Measurements from ENCODE around the gene SMCHD1.
"Not testable (repeated sequence)": the region's sequence is repeated elsewhere in the genome, so short reads cannot be mapped to it uniquely, and the experiment has no call there.

Gene SMCHD1

DNA sequence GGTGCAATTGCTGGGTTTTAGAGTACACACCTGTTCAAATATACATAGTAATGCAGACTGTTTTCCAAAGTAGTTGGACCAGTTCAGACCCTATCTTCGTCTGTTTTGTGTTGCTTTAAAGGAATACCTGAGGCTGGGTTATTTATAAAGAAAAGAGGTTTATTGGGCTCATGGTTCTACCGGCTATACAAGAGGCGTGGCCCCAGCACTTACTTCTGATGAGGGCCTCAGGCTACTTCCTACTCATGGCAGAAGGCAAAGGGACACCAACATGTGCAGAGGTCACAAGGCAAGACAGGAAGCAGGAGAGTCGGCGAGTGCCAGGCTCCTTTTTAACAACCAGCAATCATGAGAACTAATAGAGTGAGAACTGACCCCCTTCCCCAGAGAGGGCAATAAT, 169.3 kb downstream of the SMCHD1 start:
- POLR2A ChIA-PET (ENCODE audit: low non-redundant PET): no interaction called here
- CTCF ChIA-PET: no interaction called here
- TF ChIP-seq, protein P1, sequence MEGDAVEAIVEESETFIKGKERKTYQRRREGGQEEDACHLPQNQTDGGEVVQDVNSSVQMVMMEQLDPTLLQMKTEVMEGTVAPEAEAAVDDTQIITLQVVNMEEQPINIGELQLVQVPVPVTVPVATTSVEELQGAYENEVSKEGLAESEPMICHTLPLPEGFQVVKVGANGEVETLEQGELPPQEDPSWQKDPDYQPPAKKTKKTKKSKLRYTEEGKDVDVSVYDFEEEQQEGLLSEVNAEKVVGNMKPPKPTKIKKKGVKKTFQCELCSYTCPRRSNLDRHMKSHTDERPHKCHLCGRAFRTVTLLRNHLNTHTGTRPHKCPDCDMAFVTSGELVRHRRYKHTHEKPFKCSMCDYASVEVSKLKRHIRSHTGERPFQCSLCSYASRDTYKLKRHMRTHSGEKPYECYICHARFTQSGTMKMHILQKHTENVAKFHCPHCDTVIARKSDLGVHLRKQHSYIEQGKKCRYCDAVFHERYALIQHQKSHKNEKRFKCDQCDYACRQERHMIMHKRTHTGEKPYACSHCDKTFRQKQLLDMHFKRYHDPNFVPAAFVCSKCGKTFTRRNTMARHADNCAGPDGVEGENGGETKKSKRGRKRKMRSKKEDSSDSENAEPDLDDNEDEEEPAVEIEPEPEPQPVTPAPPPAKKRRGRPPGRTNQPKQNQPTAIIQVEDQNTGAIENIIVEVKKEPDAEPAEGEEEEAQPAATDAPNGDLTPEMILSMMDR (conservative IDR thresholded peaks at IDR 0.05; ENCODE audit: low read depth): no peak

DNA sequence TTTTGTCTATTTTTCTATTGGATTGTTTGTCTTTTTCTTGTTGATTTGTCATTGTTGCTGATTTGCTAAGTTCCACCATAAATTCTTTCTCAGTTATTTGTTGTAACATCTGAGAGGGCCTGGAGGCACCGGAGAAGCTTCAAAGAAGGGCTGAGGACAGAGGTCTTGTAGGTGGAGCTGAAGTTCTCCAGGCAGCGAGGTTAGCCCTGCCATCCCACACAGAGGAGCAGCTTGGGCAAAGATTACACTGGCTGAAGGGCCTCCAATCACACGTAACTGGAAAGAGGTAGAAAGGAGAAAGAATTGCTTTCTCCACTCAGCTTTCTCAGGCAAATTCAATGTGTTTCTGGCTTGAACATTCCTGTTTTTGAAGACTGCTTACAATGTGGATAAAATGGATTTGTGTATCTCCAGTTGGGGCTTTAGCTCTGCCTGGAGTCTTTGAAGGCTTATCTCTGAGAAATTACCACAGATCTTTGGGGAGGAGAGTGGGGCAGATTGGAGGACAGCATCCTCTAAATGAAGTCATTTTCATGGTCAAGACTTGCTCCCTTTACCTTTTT, 170.2 kb downstream of the SMCHD1 start:
- TF ChIP-seq, protein P1 (conservative IDR thresholded peaks at IDR 0.05; ENCODE audit: low read depth): no peak
- DNase-seq (ENCODE audit: low spot score): no peak
- H3K27ac ChIP-seq: no peak overlapping the region
- ChIA-PET CTCF (interaction anchor here (0.6 kb wide), 1 partner anchor 1864 kb away, joined by 3 read pairs; no protein-coding TSS in a partner anchor), POLR2A (ENCODE audit: low non-redundant PET) (no interaction called here)

More for the DNA sequence above, 169.3 kb downstream of the SMCHD1 start:
- no peak overlapping the region for H3K27ac ChIP-seq
- no peak for DNase-seq (ENCODE audit: low spot score)

DNA sequence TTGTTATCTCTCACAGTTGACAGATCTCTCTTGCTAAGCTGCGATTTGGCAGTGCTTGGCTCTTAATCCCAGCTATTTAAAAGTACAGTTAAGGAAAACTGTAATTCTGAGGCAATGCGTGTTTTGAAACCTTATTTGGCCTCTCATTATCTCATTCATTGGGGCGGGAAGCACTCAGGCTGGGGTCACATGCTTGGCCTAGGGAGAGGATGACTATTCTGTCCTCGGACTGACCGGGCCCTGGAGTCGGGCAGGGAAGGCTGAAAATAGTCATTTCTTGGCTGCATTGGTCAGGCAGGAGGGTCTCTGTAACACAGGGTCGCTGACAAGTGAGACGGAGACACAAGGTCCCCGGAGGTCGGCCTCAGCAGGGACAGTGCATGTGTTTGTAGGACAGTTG, 171.1 kb downstream of the SMCHD1 start:
- DNase-seq (ENCODE audit: low spot score): no peak
- no peak overlapping the region for H3K27ac ChIP-seq
- TF ChIP-seq, protein P1 (conservative IDR thresholded peaks at IDR 0.05; ENCODE audit: low read depth): no peak
- ChIA-PET CTCF (interaction anchor here (0.6 kb wide), 1 partner anchor 29 kb away, joined by 4 read pairs; no protein-coding TSS in a partner anchor), POLR2A (ENCODE audit: low non-redundant PET) (interaction anchor here (0.6 kb wide), 1 partner anchor 11 kb away, joined by 3 read pairs; no protein-coding TSS in a partner anchor)

DNA sequence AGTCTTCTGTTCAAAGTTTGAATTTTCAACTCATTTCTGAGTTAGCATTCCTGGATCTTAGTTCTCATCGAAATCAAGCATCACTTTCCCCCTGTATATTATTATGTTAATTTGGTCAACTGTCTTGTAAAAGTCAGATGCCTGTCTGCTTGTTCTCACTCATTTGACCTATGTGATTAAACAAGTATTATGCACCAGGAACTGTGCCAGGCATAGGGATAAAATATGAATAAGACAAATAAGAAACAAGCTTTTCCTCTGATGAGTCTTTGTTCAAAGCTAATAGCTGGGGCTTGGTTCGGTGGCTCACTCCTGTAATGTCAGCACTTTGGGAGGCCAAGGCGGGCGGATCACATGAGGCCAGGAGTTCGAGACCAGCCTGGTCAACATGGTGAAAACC, 171.5 kb downstream of the SMCHD1 start:
- TF ChIP-seq, protein P1 (conservative IDR thresholded peaks at IDR 0.05; ENCODE audit: low read depth): no peak
- no peak for DNase-seq (ENCODE audit: low spot score)
- ChIA-PET CTCF (no interaction called here), POLR2A (ENCODE audit: low non-redundant PET) (no interaction called here)
- no peak overlapping the region for H3K27ac ChIP-seq

DNA sequence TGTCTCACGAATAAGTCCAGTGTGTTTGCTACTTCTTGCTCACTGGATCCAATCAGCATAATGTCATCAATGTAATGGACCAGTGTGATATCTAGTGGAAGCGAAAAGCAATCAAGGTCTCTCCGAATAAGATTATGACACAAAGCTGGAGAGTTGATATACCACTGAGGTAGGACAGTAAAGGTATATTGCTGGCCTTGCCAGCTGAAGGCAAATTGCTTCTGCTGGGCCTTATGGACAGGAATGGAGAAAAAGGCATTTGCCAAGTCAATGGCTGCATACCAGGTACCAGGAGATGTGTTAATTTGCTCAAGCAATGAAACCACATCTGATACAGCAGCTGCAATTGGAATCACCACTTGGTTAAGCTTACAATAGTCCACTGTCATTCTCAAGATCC, 180.6 kb downstream of the SMCHD1 start:
- CTCF ChIA-PET; POLR2A ChIA-PET (ENCODE audit: low non-redundant PET); H3K27ac ChIP-seq; DNase-seq (ENCODE audit: low spot score): not testable (repeated sequence)

DNA sequence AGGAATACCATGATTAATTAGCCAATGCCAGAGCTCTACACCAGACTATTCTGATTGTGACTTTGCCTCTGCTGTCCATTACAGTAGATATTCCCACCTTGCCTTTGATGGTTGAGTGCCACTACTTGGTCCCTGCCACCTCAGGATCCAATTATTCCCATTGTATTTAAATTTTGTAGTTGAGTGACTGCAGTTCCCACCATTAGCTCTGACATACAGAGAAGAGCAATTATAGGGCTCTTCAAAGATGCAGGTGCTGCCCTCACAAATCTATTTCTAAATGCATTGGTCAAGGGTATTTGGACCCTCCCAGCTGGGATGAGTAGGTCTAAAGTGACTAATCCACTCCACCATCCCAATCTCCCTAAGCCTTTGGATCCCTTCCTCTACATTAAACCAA, 181.8 kb downstream of the SMCHD1 start:
- DNase-seq (ENCODE audit: low spot score); H3K27ac ChIP-seq; POLR2A ChIA-PET (ENCODE audit: low non-redundant PET): not testable (repeated sequence)
- CTCF ChIA-PET: interaction anchor here (0.6 kb wide), 1 partner anchor 400 kb away, joined by 3 read pairs; no protein-coding TSS in a partner anchor

DNA sequence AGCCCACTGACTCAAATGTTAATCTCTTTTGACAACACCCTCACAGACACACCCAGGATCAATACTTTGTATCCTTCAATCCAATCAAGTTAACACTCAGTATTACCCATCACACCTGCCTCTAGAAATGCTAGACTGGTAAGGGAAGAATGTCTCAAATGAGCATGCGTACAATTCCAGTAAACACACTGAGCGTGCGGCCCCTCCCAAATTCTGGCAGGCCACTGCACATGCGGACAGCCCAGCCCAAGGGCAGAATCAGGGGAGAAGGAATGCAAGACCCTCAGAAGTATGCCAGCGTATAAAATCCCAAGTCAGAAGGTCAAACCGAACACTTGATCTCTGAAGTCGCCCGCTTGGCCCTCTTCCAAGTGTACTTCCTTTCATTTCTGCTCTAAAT, 183.7 kb downstream of the SMCHD1 start:
- TF ChIP-seq, protein P1 (conservative IDR thresholded peaks at IDR 0.05; ENCODE audit: low read depth): no peak
- DNase-seq (ENCODE audit: low spot score): no peak
- ChIA-PET POLR2A (ENCODE audit: low non-redundant PET) (no interaction called here), CTCF (no interaction called here)
- no peak overlapping the region for H3K27ac ChIP-seq

DNA sequence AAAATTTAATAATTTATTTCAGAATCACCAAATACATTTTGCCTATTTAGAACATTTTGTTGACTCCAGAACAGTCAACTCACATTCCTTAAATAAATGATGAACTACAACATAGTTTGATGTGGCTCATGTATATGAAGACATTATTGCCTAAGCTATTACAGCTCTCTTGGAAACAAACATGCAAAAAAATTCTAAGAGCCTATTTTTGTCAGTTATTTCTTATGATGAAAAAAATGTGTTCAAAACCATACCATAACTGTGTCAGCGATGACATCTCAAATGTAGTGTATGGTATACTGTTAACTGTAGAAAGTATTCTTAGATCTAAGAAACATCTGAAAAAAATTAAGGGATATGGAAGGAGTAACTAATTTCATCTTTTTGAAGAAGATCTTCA, 185.0 kb downstream of the SMCHD1 start:
- TF ChIP-seq, protein P1 (conservative IDR thresholded peaks at IDR 0.05; ENCODE audit: low read depth): no peak
- DNase-seq (ENCODE audit: low spot score): no peak
- H3K27ac ChIP-seq: no peak overlapping the region
- ChIA-PET CTCF (no interaction called here), POLR2A (ENCODE audit: low non-redundant PET) (no interaction called here)

Data from RWPE1 (cell line).